ENCODE measurements around the gene GBGT1.

- TF ChIP-seq, protein P1, sequence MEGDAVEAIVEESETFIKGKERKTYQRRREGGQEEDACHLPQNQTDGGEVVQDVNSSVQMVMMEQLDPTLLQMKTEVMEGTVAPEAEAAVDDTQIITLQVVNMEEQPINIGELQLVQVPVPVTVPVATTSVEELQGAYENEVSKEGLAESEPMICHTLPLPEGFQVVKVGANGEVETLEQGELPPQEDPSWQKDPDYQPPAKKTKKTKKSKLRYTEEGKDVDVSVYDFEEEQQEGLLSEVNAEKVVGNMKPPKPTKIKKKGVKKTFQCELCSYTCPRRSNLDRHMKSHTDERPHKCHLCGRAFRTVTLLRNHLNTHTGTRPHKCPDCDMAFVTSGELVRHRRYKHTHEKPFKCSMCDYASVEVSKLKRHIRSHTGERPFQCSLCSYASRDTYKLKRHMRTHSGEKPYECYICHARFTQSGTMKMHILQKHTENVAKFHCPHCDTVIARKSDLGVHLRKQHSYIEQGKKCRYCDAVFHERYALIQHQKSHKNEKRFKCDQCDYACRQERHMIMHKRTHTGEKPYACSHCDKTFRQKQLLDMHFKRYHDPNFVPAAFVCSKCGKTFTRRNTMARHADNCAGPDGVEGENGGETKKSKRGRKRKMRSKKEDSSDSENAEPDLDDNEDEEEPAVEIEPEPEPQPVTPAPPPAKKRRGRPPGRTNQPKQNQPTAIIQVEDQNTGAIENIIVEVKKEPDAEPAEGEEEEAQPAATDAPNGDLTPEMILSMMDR (IDR thresholded peaks at IDR 0.05) = no peak
- no peak for TF ChIP-seq EZH2 (IDR thresholded peaks at IDR 0.05; ENCODE audit: borderline replicate concordance, insufficient read depth, low read depth, low read length, poor library complexity, severe bottlenecking)
These were observed 26.1 kb upstream of the GBGT1 start for GRCh38 chr9:133189826-133190225.

Data from B cell (primary cell).